ENCODE measurements around the gene SORBS1. TPM values are rescaled to one million over a fixed set of nuclear protein-coding genes. Genes with fewer than 3 reads are reported as not detected.
A peak's percentile ranks its signal among the peaks of the same experiment; 100 is the strongest.

SORBS1 gene
- total RNA-seq, 4 donors from 2014 or later: 21.5 to 65.8 (median 30.1) TPM

GRCh38 chr10:95430231-95430951 lies 130.8 kb downstream of the SORBS1 start:
- WGBS, 2 donors: 32 to 36% methylated on average over 12 of the region's 12 CpGs
- Histone ChIP-seq H3K27me3 (no peaks in the 10 kb centered on the region), H3K4me1 (peaks cover 0 to 13% of the 10 kb centered on the region in 2 donors), H3K27ac (no peak overlapping the region), H3K9me3 (no peaks in the 10 kb centered on the region), H3K36me3 (no peaks in the 10 kb centered on the region), H3K4me3 (replicated peaks in 1 of 3) (no peak overlapping the region)
- DNase-seq: peak; percentile 42 to 52
- intact Hi-C loops (cut with DNase I): loop anchor here (2.0 kb wide), 1 partner anchor 170 kb away; no protein-coding TSS in a partner anchor
- TF ChIP-seq POLR2A (IDR thresholded peaks at IDR 0.05) (no peak), CTCF (IDR thresholded peaks at IDR 0.05) (peak; percentile 75 to 97 (median 92))

GRCh38 chr10:95429639-95430038 lies 131.5 kb downstream of the SORBS1 start:
- Histone ChIP-seq H3K4me3 (replicated peaks in 1 of 3) (no peak overlapping the region), H3K9me3 (no peaks in the 10 kb centered on the region), H3K36me3 (no peaks in the 10 kb centered on the region), H3K4me1 (peaks cover 0 to 13% of the 10 kb centered on the region in 2 donors), H3K27ac (no peak overlapping the region), H3K27me3 (no peaks in the 10 kb centered on the region)
- DNase-seq: no peak
- WGBS, 2 donors: 92 to 94% methylated on average over 4 of the region's 4 CpGs
- no peak for TF ChIP-seq CTCF (IDR thresholded peaks at IDR 0.05)
- no peak for TF ChIP-seq POLR2A (IDR thresholded peaks at IDR 0.05)
- intact Hi-C loops (cut with DNase I): loop anchor here (2.0 to 10.0 kb wide), 2 partner anchors 55 to 171 kb away; no protein-coding TSS in a partner anchor

- no peak for DNase-seq
- intact Hi-C loops (cut with DNase I): loop anchor here (10.0 kb wide), 1 partner anchor 54 kb away; no protein-coding TSS in a partner anchor
- WGBS, 2 donors: 80 to 97% methylated on average over 2 of the region's 2 CpGs
- no peaks in the 10 kb centered on the region for H3K9me3 ChIP-seq
- H3K4me3 ChIP-seq (replicated peaks in 1 of 3): no peak overlapping the region
- H3K4me1 ChIP-seq: peaks cover 0 to 13% of the 10 kb centered on the region in 2 donors
- H3K27me3 ChIP-seq: no peaks in the 10 kb centered on the region
- TF ChIP-seq CTCF (IDR thresholded peaks at IDR 0.05) (no peak), POLR2A (IDR thresholded peaks at IDR 0.05) (no peak)
- H3K36me3 ChIP-seq: no peaks in the 10 kb centered on the region
- no peak overlapping the region for H3K27ac ChIP-seq
Observed at GRCh38 chr10:95428701-95429100, 132.5 kb downstream of the SORBS1 start.

- Histone ChIP-seq H3K36me3 (no peaks in the 10 kb centered on the region), H3K27me3 (no peaks in the 10 kb centered on the region), H3K27ac (no peak overlapping the region), H3K9me3 (no peaks in the 10 kb centered on the region), H3K4me3 (replicated peaks in 1 of 3) (no peak overlapping the region), H3K4me1 (peaks cover 0 to 9% of the 10 kb centered on the region in 2 donors)
- TF ChIP-seq POLR2A (IDR thresholded peaks at IDR 0.05) (no peak), CTCF (IDR thresholded peaks at IDR 0.05) (no peak)
- intact Hi-C loops (cut with DNase I): loop anchor here (10.0 kb wide), 1 partner anchor 52 kb away; no protein-coding TSS in a partner anchor
- no peak for DNase-seq
- 78 to 85% methylated on average over 5 of the region's 5 CpGs for WGBS, 2 donors
Observed at GRCh38 chr10:95426482-95426881, 134.7 kb downstream of the SORBS1 start.
